Progenitor cell of endocrine pancreas (in vitro differentiated cells): ENCODE measurements around the gene SPCS3. TPM values are rescaled to one million over a fixed set of nuclear protein-coding genes. Genes with fewer than 3 reads are reported as not detected.
"Not testable (repeated sequence)": the region's sequence is repeated elsewhere in the genome, so short reads cannot be mapped to it uniquely, and the experiment has no call there.

ENCODE experiments used
- DNase-seq: peaks from one replicate; pipeline ENCODE4 v3.0.0; 2021; ENCODE audit warnings: low spot score; ENCODE audit not compliant: unreplicated experiment
- H3K27ac Mint-ChIP-seq: 2 replicates; pipeline ENCODE4 v1.8.0; 2021; ENCODE audit warnings: mild to moderate bottlenecking, moderate library complexity, mixed read lengths
- H3K27me3 Mint-ChIP-seq: 2 replicates; pipeline ENCODE4 v1.8.0; 2021; ENCODE audit warnings: mixed read lengths
- H3K36me3 Mint-ChIP-seq: 2 replicates; pipeline ENCODE4 v1.8.0; 2022; ENCODE audit warnings: mixed read lengths; ENCODE audit not compliant: insufficient read depth
- H3K4me1 Mint-ChIP-seq: 2 replicates; pipeline ENCODE4 v1.8.0; 2021; ENCODE audit warnings: low read depth, mixed read lengths
- H3K4me3 Mint-ChIP-seq: 2 replicates; pipeline ENCODE4 v1.8.0; 2021; ENCODE audit warnings: low read depth, mild to moderate bottlenecking, moderate library complexity, mixed read lengths
- H3K9me3 Mint-ChIP-seq: 2 replicates; pipeline ENCODE4 v1.8.0; 2021; ENCODE audit warnings: low read depth, mixed read lengths
- total RNA-seq: library from RNA; stranded (reverse); gene quantifications from 2 replicates; pipeline ENCODE4 v1.2.1, GENCODE V29; 2021
- TF ChIP-seq, protein P1 (sequence below): fragments of 200-600 bp; sonication (generic); IDR thresholded peaks from one replicate; pipeline ENCODE4 v1.5.0; 2021; ENCODE audit warnings: antibody characterized with exemption, mild to moderate bottlenecking; ENCODE audit not compliant: unreplicated experiment

Gene SPCS3
- total RNA-seq, 1 donor from 2014 or later = 118 TPM

DNA sequence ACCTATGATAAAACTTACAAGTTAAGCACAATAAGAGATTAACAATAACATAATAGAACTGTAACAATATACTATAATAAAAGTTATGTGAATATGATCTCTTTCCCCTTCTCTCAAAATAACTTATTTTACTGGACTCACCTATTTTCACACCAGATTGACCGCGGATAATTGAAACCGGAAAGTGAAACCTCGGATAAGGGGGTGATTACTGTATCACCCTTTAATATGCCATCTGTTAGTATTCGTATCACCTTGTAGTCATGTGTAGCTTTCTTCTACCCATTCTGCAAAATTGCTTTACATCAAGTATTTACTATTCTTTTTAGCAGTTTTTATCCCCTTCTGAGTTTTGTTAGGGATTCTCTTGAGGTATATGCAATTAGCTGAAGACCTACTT lies 1.8 kb downstream of the SPCS3 start:
- Mint-ChIP-seq H3K36me3 (peaks cover 5% of the 10 kb centered on the region), H3K4me1 (peaks cover 32% of the 10 kb centered on the region), H3K4me3 (peak overlapping the region; percentile 92), H3K27ac (no peak overlapping the region), H3K9me3 (no peaks in the 10 kb centered on the region), H3K27me3 (no peaks in the 10 kb centered on the region)
- TF ChIP-seq, protein P1, sequence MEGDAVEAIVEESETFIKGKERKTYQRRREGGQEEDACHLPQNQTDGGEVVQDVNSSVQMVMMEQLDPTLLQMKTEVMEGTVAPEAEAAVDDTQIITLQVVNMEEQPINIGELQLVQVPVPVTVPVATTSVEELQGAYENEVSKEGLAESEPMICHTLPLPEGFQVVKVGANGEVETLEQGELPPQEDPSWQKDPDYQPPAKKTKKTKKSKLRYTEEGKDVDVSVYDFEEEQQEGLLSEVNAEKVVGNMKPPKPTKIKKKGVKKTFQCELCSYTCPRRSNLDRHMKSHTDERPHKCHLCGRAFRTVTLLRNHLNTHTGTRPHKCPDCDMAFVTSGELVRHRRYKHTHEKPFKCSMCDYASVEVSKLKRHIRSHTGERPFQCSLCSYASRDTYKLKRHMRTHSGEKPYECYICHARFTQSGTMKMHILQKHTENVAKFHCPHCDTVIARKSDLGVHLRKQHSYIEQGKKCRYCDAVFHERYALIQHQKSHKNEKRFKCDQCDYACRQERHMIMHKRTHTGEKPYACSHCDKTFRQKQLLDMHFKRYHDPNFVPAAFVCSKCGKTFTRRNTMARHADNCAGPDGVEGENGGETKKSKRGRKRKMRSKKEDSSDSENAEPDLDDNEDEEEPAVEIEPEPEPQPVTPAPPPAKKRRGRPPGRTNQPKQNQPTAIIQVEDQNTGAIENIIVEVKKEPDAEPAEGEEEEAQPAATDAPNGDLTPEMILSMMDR = no peak
- no peak for DNase-seq

DNA sequence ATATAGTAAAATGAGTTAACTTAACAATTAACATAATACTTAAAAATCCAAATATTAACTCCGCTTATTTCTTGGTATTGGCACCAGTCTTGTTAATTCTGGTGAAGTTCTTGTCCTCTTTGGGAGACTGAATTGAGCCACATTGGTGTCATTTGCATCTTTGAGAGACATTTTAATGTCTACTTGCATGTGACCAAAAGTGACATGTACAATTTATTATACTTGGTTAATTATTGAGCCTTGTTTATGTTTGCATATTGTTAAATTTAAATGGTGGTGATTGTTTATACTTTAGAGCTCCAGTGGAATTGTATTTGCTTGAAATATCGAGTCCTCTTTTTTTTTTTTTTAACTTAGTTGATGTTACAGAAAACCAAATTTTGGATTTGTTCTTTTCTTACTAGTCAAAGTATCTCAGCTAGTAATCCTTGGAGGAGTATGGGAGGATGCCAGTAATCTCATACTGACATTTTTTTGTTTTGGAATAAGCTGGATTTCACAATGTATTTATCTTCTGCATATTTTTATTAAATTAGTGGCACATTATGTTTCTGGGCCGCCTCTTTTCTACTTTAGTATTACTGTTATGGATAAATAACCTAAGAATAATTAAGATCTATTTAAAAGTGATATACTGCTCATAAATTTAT lies 3.9 kb downstream of the SPCS3 start:
- H3K4me1 Mint-ChIP-seq = peaks cover 28% of the 10 kb centered on the region

DNA sequence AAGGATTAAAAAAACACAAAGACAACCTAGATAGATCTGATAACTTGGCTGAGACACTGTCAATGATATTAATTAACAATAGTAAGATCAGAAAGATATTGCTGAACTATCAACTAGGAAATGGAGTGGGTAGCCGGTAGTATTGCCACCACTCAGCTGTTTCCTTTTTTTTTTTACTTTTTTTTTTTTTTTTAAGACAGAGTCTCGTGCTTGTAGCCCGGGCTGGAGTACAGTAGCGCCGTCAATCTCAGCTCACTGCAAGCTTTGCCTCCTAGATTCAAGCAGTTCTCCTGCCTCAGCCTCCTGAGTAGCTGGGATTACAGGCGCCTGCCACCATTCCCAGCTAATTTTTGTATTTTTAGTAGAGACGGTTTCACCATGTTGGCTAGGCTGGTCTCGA lies 5.1 kb downstream of the SPCS3 start:
- H3K36me3 Mint-ChIP-seq = not testable (repeated sequence)

More for the DNA sequence above, 3.9 kb downstream of the SPCS3 start:
- Mint-ChIP-seq H3K27me3 (no peaks in the 10 kb centered on the region), H3K36me3 (peaks cover 6% of the 10 kb centered on the region), H3K4me3 (no peak overlapping the region), H3K9me3 (no peaks in the 10 kb centered on the region), H3K27ac (no peak overlapping the region)
- TF ChIP-seq, protein P1 = no peak
- DNase-seq = no peak

DNA sequence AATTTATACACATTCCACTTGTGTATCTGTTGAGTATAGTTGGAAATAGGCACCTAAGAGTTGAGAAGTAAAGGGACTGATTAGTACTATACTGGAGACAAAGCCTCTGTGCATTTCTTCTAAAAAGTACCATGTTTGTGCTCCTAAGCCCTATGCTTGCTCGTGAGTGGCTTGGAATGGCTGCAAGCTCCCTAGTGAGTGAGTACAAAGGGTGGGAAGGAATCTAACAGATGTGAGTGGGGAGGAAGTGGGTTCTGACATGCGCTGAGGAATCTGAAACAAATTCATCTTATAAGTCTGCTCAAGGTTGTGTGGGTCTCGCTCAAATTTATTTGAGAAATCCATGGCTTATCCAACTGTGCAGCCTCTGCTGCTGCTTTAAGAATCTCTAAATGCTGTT lies 13.3 kb downstream of the SPCS3 start:
- H3K4me3 Mint-ChIP-seq = no peak overlapping the region
- H3K27ac Mint-ChIP-seq = no peak overlapping the region
- no peak for DNase-seq
- H3K9me3 Mint-ChIP-seq = no peaks in the 10 kb centered on the region
- H3K27me3 Mint-ChIP-seq = no peaks in the 10 kb centered on the region
- H3K4me1 Mint-ChIP-seq = peaks cover 21% of the 10 kb centered on the region
- peaks cover 13% of the 10 kb centered on the region for H3K36me3 Mint-ChIP-seq
- TF ChIP-seq, protein P1 = no peak

More for the DNA sequence above, 5.1 kb downstream of the SPCS3 start:
- H3K9me3 Mint-ChIP-seq, H3K27me3 Mint-ChIP-seq, H3K27ac Mint-ChIP-seq, H3K4me3 Mint-ChIP-seq, DNase-seq: not testable (repeated sequence)
- peaks cover 25% of the 10 kb centered on the region for H3K4me1 Mint-ChIP-seq

DNA sequence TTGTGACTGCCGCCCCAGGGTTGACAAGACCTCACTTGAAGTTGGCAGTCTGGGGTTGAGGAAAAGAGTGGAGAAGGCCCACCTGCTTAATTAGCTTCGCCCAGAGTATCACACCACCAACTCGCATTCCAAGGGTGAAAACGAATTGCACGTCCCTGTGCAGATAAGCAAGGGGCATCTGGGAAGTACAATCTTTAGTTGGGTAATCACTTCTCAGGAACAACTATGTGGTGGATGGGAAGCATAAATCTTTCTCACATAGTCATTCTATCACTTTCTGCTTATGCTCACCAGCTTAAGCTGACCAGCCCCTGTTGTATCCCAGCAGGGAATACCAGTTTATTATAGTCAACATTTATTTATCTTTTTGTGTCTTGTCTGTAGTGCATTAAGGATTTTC lies 14.3 kb downstream of the SPCS3 start:
- H3K27me3 Mint-ChIP-seq = no peaks in the 10 kb centered on the region
- no peaks in the 10 kb centered on the region for H3K9me3 Mint-ChIP-seq
- H3K27ac Mint-ChIP-seq = no peak overlapping the region
- peaks cover 24% of the 10 kb centered on the region for H3K4me1 Mint-ChIP-seq
- no peak overlapping the region for H3K4me3 Mint-ChIP-seq
- no peak for DNase-seq
- H3K36me3 Mint-ChIP-seq = peaks cover 12% of the 10 kb centered on the region
- TF ChIP-seq, protein P1 = no peak

DNA sequence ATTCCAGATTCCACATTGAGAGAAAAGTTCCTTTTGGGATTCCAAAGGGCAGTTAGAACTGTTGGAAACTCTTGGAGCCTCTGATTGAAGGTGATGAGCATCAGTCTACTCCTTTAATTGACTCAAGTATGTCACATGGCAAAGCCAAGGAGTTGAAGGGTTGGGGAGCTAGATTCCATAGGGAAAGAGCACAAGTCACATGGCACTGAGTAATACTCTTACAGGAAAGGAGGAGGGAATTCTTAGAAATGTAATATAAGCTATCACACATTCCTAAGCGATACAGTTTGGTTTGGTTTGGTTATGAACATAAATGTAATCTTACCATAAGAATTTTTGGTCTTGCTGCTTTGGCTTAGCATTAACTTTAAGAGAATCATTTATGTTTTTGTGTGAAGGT lies 15.7 kb downstream of the SPCS3 start:
- H3K27me3 Mint-ChIP-seq = no peaks in the 10 kb centered on the region
- peaks cover 24% of the 10 kb centered on the region for H3K4me1 Mint-ChIP-seq
- peaks cover 10% of the 10 kb centered on the region for H3K36me3 Mint-ChIP-seq
- DNase-seq = no peak
- H3K27ac Mint-ChIP-seq = no peak overlapping the region
- TF ChIP-seq, protein P1 = no peak
- H3K4me3 Mint-ChIP-seq = no peak overlapping the region
- no peaks in the 10 kb centered on the region for H3K9me3 Mint-ChIP-seq
